Gastroesophageal sphincter (tissue), 4 donors: Measurements from ENCODE around the gene RARRES1. TPM values are rescaled to one million over a fixed set of nuclear protein-coding genes. Genes with fewer than 3 reads are reported as not detected.
A peak's percentile ranks its signal among the peaks of the same experiment; 100 is the strongest.

Experiments
- ATAC-seq: fragments of 150-250 bp; one replicate; pipeline ENCODE4 v1.9.1; 2016; ENCODE audit warnings: mild to moderate bottlenecking, moderate library complexity
- H3K27ac ChIP-seq, 4 donors: fragments of 200-600 bp; sonication (generic) in 3 of 4; 1 replicate in 3 of 4; 2 replicates in 1 of 4; pipeline ENCODE4 v1.5.1; 2016 to 2019
- H3K27me3 ChIP-seq: fragments of 200-600 bp; sonication (generic); one replicate; pipeline ENCODE4 v1.5.1; 2019
- H3K36me3 ChIP-seq, 2 donors: fragments of 200-600 bp; sonication (generic); one replicate each; pipeline ENCODE4 v1.5.1; 2019; ENCODE audit warnings: control low read depth in 1 of 2
- H3K4me1 ChIP-seq, 3 donors: fragments of 200-600 bp; sonication (generic); 1 replicate in 2 of 3; 2 replicates in 1 of 3; pipeline ENCODE4 v1.5.1; 2016 to 2019; ENCODE audit warnings: control low read depth in 2 of 3
- H3K4me3 ChIP-seq, 2 donors: fragments of 200-600 bp; sonication (generic); one replicate each; pipeline ENCODE4 v1.5.1; 2019; ENCODE audit warnings: mild to moderate bottlenecking in 1 of 2, moderate library complexity in 1 of 2
- H3K9me3 ChIP-seq, 3 donors: fragments of 200-600 bp; sonication (generic); one replicate each; pipeline ENCODE4 v1.5.1; 2017 to 2019; ENCODE audit warnings: control low read depth in 2 of 3
- EP300 ChIP-seq: sonication (generic); formaldehyde crosslinking; IDR thresholded peaks from one replicate; pipeline ENCODE4 v1.6.1; 2017; ENCODE audit warnings: antibody characterized with exemption, mild to moderate bottlenecking
- POLR2A ChIP-seq, 2 donors: fragments of 450-650 bp; IDR thresholded peaks; one replicate each; pipeline ENCODE4 v1.6.1; 2017; ENCODE audit warnings: antibody characterized with exemption in 2 of 2, mild to moderate bottlenecking in 2 of 2, moderate library complexity in 1 of 2
- POLR2AphosphoS5 ChIP-seq: sonication (generic); formaldehyde crosslinking; IDR thresholded peaks from one replicate; pipeline ENCODE4 v1.6.1; 2017; ENCODE audit warnings: antibody characterized with exemption
- WGBS, 2 donors: methylation state at CpG; one replicate each; pipeline ENCODE4 v1.1.5; 2018; ENCODE audit warnings: low coverage in 1 of 2; 5-methylcytosine and 5-hydroxymethylcytosine counted together
- total RNA-seq, 4 donors: library from RNA; depleted of rRNA; stranded (reverse); fragments of >200 nt; gene quantifications; one replicate each; pipeline ENCODE4 v1.1.0, GENCODE V29; 2016
- TF ChIP-seq, protein P1 (sequence below), 4 experiments: fragments of 200-600 bp in 2 of 4; fragments of 450-650 bp in 2 of 4; sonication (generic) in 1 of 4; IDR thresholded peaks; one replicate each; pipeline ENCODE4 v1.5.1; 2017 to 2019; ENCODE audit warnings: antibody characterized with exemption in 4 of 4, mild to moderate bottlenecking in 2 of 4, moderate library complexity in 2 of 4

RARRES1 gene
- total RNA-seq, 4 donors from 2014 or later = 4.8 to 110 (median 42.7) TPM

DNA sequence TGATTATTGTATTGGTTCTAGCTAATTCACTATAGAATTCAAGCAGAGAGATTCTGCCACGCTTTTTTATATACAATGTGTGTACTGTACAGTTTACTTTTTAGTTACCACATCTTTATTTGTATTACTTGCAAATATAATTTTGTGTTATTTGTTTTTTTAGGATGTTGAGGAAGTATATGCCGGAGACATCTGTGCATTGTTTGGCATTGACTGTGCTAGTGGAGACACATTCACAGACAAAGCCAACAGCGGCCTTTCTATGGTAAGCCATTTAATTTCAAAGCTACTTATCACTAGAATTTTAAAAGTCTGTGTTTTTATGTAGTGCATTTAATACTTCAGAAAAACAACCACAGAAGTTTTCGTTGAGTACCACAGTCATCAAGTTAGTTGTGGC, 71.5 kb downstream of the RARRES1 start:
- H3K36me3 ChIP-seq = peaks cover 0 to 94% of the 10 kb centered on the region in 2 donors

DNA sequence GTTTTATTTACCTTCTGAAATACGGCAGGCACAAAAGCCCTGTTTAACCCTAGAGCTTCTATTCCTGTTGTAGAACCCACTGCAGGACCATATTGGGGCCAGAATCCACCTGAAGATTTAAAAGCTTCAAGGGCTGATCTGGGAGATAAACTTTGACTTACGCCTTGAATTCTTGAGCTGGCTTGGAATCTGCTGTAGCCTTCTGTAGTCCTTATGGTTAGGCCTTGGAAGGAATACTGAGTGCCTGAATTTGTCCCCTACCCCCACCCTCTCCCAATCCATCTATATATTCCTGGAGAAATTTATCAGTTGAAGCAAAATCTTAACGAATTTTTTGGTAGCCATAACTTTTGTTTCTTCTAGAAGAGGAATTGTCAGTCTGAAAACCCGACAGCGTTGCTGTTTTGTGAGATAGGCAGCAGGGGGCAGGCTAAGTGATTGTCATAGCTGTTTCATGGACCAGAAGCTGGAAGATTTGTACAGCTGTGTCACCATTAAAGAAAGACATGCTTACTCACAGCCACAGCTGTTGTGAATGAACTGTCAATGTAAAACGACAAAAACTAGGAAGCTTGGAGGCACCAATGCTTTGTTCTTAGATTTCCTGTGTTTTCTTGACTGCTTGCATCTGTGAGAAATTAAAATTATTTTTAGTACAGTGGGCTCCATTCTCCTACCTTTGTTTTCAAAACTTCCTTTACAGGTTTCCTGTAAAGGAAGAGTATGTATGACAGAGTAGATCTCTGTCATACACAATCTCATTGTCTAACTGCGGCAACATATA, 72.6 kb downstream of the RARRES1 start:
- no peak for TF ChIP-seq POLR2A (IDR thresholded peaks at IDR 0.05)
- TF ChIP-seq, protein P1, sequence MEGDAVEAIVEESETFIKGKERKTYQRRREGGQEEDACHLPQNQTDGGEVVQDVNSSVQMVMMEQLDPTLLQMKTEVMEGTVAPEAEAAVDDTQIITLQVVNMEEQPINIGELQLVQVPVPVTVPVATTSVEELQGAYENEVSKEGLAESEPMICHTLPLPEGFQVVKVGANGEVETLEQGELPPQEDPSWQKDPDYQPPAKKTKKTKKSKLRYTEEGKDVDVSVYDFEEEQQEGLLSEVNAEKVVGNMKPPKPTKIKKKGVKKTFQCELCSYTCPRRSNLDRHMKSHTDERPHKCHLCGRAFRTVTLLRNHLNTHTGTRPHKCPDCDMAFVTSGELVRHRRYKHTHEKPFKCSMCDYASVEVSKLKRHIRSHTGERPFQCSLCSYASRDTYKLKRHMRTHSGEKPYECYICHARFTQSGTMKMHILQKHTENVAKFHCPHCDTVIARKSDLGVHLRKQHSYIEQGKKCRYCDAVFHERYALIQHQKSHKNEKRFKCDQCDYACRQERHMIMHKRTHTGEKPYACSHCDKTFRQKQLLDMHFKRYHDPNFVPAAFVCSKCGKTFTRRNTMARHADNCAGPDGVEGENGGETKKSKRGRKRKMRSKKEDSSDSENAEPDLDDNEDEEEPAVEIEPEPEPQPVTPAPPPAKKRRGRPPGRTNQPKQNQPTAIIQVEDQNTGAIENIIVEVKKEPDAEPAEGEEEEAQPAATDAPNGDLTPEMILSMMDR (IDR thresholded peaks at IDR 0.05) = peak; percentile 30 to 62 (median 55)
- ATAC-seq = no peak
- H3K36me3 ChIP-seq = peaks cover 0 to 94% of the 10 kb centered on the region in 2 donors

More for the DNA sequence above, 71.5 kb downstream of the RARRES1 start:
- 91 to 95% methylated on average over 4 of the region's 4 CpGs for WGBS, 2 donors
- Histone ChIP-seq H3K27me3 (no peaks in the 10 kb centered on the region), H3K9me3 (no peaks in the 10 kb centered on the region), H3K4me3 (no peak overlapping the region), H3K27ac (no peak overlapping the region), H3K4me1 (peaks cover 0 to 5% (median 0%) of the 10 kb centered on the region in 3 donors)
- no peak for TF ChIP-seq POLR2A (IDR thresholded peaks at IDR 0.05)
- TF ChIP-seq, protein P1 (IDR thresholded peaks at IDR 0.05) = no peak
- no peak for TF ChIP-seq EP300
- TF ChIP-seq POLR2AphosphoS5 = no peak
- ATAC-seq = no peak

DNA sequence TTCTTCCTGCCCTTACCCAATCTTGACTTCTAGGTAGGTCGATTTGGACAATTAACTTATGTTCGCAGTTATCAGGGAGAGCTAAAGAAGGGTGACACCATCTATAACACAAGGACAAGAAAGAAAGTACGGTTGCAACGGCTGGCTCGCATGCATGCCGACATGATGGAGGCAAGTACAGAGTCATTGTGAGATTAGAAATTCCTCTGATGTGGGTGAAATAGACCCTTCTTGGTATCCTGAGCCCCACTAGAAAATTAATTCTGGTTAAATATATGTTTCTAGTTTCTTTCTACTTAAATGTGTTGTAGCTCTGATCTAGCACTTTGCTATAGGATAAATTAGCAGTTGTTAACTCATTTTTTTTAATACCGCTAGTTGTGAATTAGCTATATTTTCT, 73.4 kb downstream of the RARRES1 start:
- Histone ChIP-seq H3K4me3 (no peak overlapping the region), H3K9me3 (no peaks in the 10 kb centered on the region), H3K27me3 (no peaks in the 10 kb centered on the region), H3K27ac (no peak overlapping the region), H3K36me3 (peaks cover 0 to 94% of the 10 kb centered on the region in 2 donors), H3K4me1 (peaks cover 0 to 5% (median 0%) of the 10 kb centered on the region in 3 donors)
- no peak for TF ChIP-seq POLR2AphosphoS5
- no peak for TF ChIP-seq POLR2A (IDR thresholded peaks at IDR 0.05)
- no peak for TF ChIP-seq EP300
- TF ChIP-seq, protein P1 (IDR thresholded peaks at IDR 0.05) = no peak
- WGBS, 2 donors = 86 to 92% methylated on average over 7 of the region's 7 CpGs
- no peak for ATAC-seq

More for the DNA sequence above, 72.6 kb downstream of the RARRES1 start:
- WGBS, 2 donors = 38 to 52% methylated on average over 5 to 7 of the region's 7 CpGs
- Histone ChIP-seq H3K4me1 (peaks cover 0 to 5% (median 0%) of the 10 kb centered on the region in 3 donors), H3K4me3 (no peak overlapping the region), H3K27ac (peak overlapping the region in 1 of 4 donors; percentile 16), H3K27me3 (no peaks in the 10 kb centered on the region), H3K9me3 (no peaks in the 10 kb centered on the region)

DNA sequence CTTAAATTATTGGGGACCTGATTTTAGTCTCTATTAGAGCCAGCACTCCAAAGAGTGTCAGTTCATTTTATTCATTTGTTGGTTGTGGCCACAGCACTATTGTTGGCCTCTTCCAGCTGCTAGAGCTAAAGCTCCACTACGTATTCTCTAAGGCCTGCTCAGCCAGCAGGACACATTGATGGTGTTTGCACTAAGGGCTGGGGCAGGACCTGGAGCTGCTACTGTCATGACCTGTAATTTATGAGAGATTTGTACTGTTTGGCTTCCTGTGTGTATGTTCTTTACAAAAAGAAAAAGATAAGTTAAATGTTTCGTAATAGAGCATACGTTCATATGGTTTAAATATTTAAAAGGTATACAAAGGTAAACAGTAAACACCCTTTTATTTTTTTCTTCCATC, 79.8 kb downstream of the RARRES1 start:
- WGBS, 2 donors = 77 to 90% methylated on average over 3 of the region's 3 CpGs
- Histone ChIP-seq H3K27ac (no peak overlapping the region), H3K9me3 (no peaks in the 10 kb centered on the region), H3K4me1 (peaks cover 0 to 7% (median 0%) of the 10 kb centered on the region in 3 donors), H3K27me3 (no peaks in the 10 kb centered on the region), H3K4me3 (no peak overlapping the region), H3K36me3 (peaks cover 0 to 92% of the 10 kb centered on the region in 2 donors)
- ATAC-seq = no peak
- TF ChIP-seq POLR2A (IDR thresholded peaks at IDR 0.05) (no peak), EP300 (no peak), POLR2AphosphoS5 (no peak)
- TF ChIP-seq, protein P1 (IDR thresholded peaks at IDR 0.05) = no peak

DNA sequence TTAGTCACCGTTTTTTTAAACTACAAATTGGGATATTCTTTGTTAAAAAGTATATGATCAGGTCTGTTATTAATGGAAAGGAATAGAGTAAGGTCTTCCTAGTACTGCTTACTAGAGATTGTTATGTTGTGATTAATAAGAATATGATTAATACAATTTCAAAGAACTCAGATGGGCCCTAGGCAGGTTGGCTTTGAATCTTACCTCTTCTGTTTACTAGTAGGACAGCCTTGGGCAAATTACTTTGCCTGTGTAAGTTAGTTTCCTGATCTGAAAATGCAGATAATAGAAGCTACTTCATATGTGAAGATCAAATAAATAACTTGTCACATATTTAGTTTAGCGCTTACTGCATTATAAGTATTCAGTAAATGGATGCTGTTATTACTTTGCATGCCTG, 81.1 kb downstream of the RARRES1 start:
- no peak overlapping the region for H3K27ac ChIP-seq
- H3K36me3 ChIP-seq = peaks cover 0 to 92% of the 10 kb centered on the region in 2 donors
- no peak for ATAC-seq
- no peaks in the 10 kb centered on the region for H3K27me3 ChIP-seq
- WGBS, 2 donors = 92 to 95% methylated on average over 2 of the region's 2 CpGs
- peaks cover 0 to 14% (median 0%) of the 10 kb centered on the region in 3 donors for H3K4me1 ChIP-seq
- no peak overlapping the region for H3K4me3 ChIP-seq
- TF ChIP-seq POLR2AphosphoS5 (no peak), POLR2A (IDR thresholded peaks at IDR 0.05) (no peak), EP300 (no peak)
- TF ChIP-seq, protein P1 (IDR thresholded peaks at IDR 0.05) = no peak
- no peaks in the 10 kb centered on the region for H3K9me3 ChIP-seq
